Right lobe of liver (tissue), 6 donors: Measurements from ENCODE around the gene LRP2. TPM values are rescaled to one million over a fixed set of nuclear protein-coding genes. Genes with fewer than 3 reads are reported as not detected.
"Not testable (repeated sequence)": the region's sequence is repeated elsewhere in the genome, so short reads cannot be mapped to it uniquely, and the experiment has no call there.

Source experiments
- ATAC-seq, 4 donors: fragments of 200-7000 bp; cut with Tn5 transposase; one replicate each; pipeline ENCODE4 v1.9.1; 2020; ENCODE audit warnings: mild to moderate bottlenecking in 4 of 4, moderate library complexity in 4 of 4
- DNase-seq, 3 donors: peaks; one replicate each; pipeline ENCODE4 v3.0.0-alpha.2; 2020
- H3K27ac ChIP-seq, 3 donors: fragments of 200-600 bp; one replicate each; pipeline ENCODE4 v1.8.0; 2022
- H3K27me3 ChIP-seq, 2 donors: fragments of 200-600 bp; one replicate each; pipeline ENCODE4 v1.8.0; 2022
- H3K36me3 ChIP-seq, 4 donors: fragments of 200-600 bp; sonication (generic) in 1 of 4; one replicate each; pipeline versions ENCODE4 v1.5.1 to v1.8.0; 2017 to 2022; ENCODE audit warnings: control low read depth in 1 of 4
- H3K4me1 ChIP-seq, 4 donors: fragments of 200-600 bp; sonication (generic) in 1 of 4; one replicate each; pipeline versions ENCODE4 v1.5.1 to v1.8.0; 2017 to 2022; ENCODE audit warnings: control low read depth in 1 of 4
- H3K4me3 ChIP-seq, 3 donors: fragments of 200-600 bp; one replicate each; pipeline ENCODE4 v1.8.0; 2022
- H3K9me3 ChIP-seq, 4 donors: fragments of 200-600 bp; sonication (generic) in 1 of 4; one replicate each; pipeline versions ENCODE4 v1.5.1 to v1.8.0; 2017 to 2022; ENCODE audit warnings: control low read depth in 1 of 4
- CTCF ChIP-seq, 4 donors: fragments of 200-600 bp in 3 of 4; fragments of 450-650 bp in 1 of 4; IDR thresholded peaks; one replicate each; pipeline versions ENCODE4 v1.5.1 to v1.8.0; 2016 to 2022; ENCODE audit warnings: antibody characterized with exemption in 4 of 4, mild to moderate bottlenecking in 2 of 4
- POLR2A ChIP-seq: fragments of 450-650 bp; IDR thresholded peaks from one replicate; pipeline ENCODE4 v1.6.1; 2017; ENCODE audit warnings: antibody characterized with exemption, mild to moderate bottlenecking
- WGBS: methylation state at CpG from one replicate; pipeline ENCODE4 v1.1.6; 2018; ENCODE audit warnings: low coverage, low lambda C conversion rate; ENCODE audit not compliant: insufficient coverage; ENCODE audit errors: missing lambda C conversion rate; 5-methylcytosine and 5-hydroxymethylcytosine counted together
- intact Hi-C, 2 donors: fragments of 100-400 bp; cut with DNase I; formaldehyde crosslinking; loops; one replicate each; pipeline versions ENCODE4 v1.11.2 to v1.14.1; 2022
- long read RNA-seq: library from polyadenylated mRNA; unstranded; transcript quantifications from one replicate; pipeline ENCODE4 v2.0.0, GENCODE V29; 2019
- total RNA-seq, 6 experiments: library from RNA; depleted of rRNA in 2 of 6; stranded (reverse); fragments of >200 nt in 2 of 6; fragmentation: NEBNext Ultra II Directional in 3 of 6; extraction: Animal tissue kit (Norgen Biotek cat#: 25700) in 3 of 6; gene quantifications; one replicate each; pipeline versions ENCODE4 v1.1.0 to v1.2.4, GENCODE V29; 2016 to 2023
- donor health status: DM: no; HTN: yes; CAD: no.
- donor health status: DM: no; HTN: no; CAD: no.
- donor health status: DM: no; HTN: no; CAD: no.
- donor health status: DM: no; HTN: yes; CAD: no.
- donor health status: DM: no; HTN: yes; CAD: no.

LRP2 gene
- total RNA-seq, result 1 to 10 TPM in 3 of 6 experiments, under 1 TPM in 3; 0.51 to 4.4 (median 1.0) TPM
- long read RNA-seq, partial matches to known transcripts, result 0 of 1 reads
- long read RNA-seq, other reads (novel, unspliced or antisense), result 1 of 1 reads

GRCh38 chr2:169362118-169362893 is at the start of gene LRP2:
Gene LRP2, minus strand, starts transcription at chr2:169362534. Its CDS starts 135 bp downstream, at chr2:169362399.
- H3K4me1 ChIP-seq, result peaks cover 0 to 25% (median 7%) of the 10 kb centered on the region in 4 donors
- no peaks in the 10 kb centered on the region for H3K27me3 ChIP-seq
- H3K27ac ChIP-seq, result no peak within 1 kb of the TSS
- DNase-seq (peak; percentile 61 to 65 (median 63)), ATAC-seq (peak; percentile 7 to 53 (median 40))
- intact Hi-C loops, result no loop called here
- no peaks in the 10 kb centered on the region for H3K36me3 ChIP-seq
- WGBS, result 0% methylated on average over 12 of the region's 75 CpGs
- TF ChIP-seq POLR2A (no peak), CTCF (IDR thresholded peaks at IDR 0.05) (no peak)
- H3K4me3 ChIP-seq, result peak within 1 kb of the TSS; percentile 55 to 58 (median 57)
- no peaks in the 10 kb centered on the region for H3K9me3 ChIP-seq

GRCh38 chr2:169406891-169407290 is 44.6 kb upstream of the LRP2 start:
- Histone ChIP-seq H3K27me3 (no peaks in the 10 kb centered on the region), H3K4me3 (no peak overlapping the region), H3K4me1 (no peaks in the 10 kb centered on the region), H3K27ac (no peak overlapping the region), H3K36me3 (no peaks in the 10 kb centered on the region), H3K9me3 (no peaks in the 10 kb centered on the region)
- no peak for DNase-seq
- intact Hi-C loops, result no loop called here
- no peak for ATAC-seq
- WGBS, result 60% methylated on average over 1 of the region's 3 CpGs
- TF ChIP-seq POLR2A (no peak), CTCF (IDR thresholded peaks at IDR 0.05) (no peak)

GRCh38 chr2:169399491-169399890 is 37.2 kb upstream of the LRP2 start:
- H3K36me3 ChIP-seq, intact Hi-C loops, H3K9me3 ChIP-seq, H3K27ac ChIP-seq, H3K27me3 ChIP-seq, DNase-seq, H3K4me1 ChIP-seq, ATAC-seq, H3K4me3 ChIP-seq: not testable (repeated sequence)
- WGBS, result no CpG with 5 or more reads among the region's 13 CpGs

GRCh38 chr2:169397697-169398096 is 35.4 kb upstream of the LRP2 start:
- 18% methylated on average over 2 of the region's 2 CpGs for WGBS
- H3K4me3 ChIP-seq, result no peak overlapping the region
- H3K27me3 ChIP-seq, result no peaks in the 10 kb centered on the region
- intact Hi-C loops, result no loop called here
- no peaks in the 10 kb centered on the region for H3K9me3 ChIP-seq
- peak; percentile 74 to 85 (median 80) for ATAC-seq
- H3K27ac ChIP-seq, result no peak overlapping the region
- H3K36me3 ChIP-seq, result no peaks in the 10 kb centered on the region
- peak; percentile 44 to 72 (median 63) for TF ChIP-seq CTCF (IDR thresholded peaks at IDR 0.05)
- no peak for TF ChIP-seq POLR2A
- DNase-seq, result no peak
- no peaks in the 10 kb centered on the region for H3K4me1 ChIP-seq

- no peak for TF ChIP-seq CTCF (IDR thresholded peaks at IDR 0.05)
- no peak for TF ChIP-seq POLR2A
- 84% methylated on average over 8 of the region's 9 CpGs for WGBS
- Histone ChIP-seq H3K27me3 (no peaks in the 10 kb centered on the region), H3K27ac (no peak overlapping the region), H3K9me3 (no peaks in the 10 kb centered on the region), H3K4me3 (no peak overlapping the region), H3K4me1 (no peaks in the 10 kb centered on the region), H3K36me3 (no peaks in the 10 kb centered on the region)
- no peak for ATAC-seq
- no peak for DNase-seq
- intact Hi-C loops, result no loop called here
Measured at GRCh38 chr2:169395821-169396374, 33.6 kb upstream of the LRP2 start.
